ENCODE measurements around the gene IL15. TPM values are rescaled to one million over a fixed set of nuclear protein-coding genes. Genes with fewer than 3 reads are reported as not detected.
"Not testable (repeated sequence)": the region's sequence is repeated elsewhere in the genome, so short reads cannot be mapped to it uniquely, and the experiment has no call there.

The IL15 gene, protein sequence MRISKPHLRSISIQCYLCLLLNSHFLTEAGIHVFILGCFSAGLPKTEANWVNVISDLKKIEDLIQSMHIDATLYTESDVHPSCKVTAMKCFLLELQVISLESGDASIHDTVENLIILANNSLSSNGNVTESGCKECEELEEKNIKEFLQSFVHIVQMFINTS
- 1 to 10 TPM in 2 of 3 donors, under 1 TPM in 1; 0.61 to 8.7 (median 4.3) TPM for polyA plus RNA-seq

GRCh38 chr4:141636082-141636770, at the start of gene IL15:
IL15 (plus strand) TSS chr4:141636583; CDS start chr4:141719465, 82,882 bp downstream.
- H3K27ac ChIP-seq (ENCODE audit: low read depth, low read length): peak within 1 kb of the TSS; percentile 60
- WGBS, 3 donors: 1% methylated on average over 35 to 43 of the region's 43 CpGs

DNA sequence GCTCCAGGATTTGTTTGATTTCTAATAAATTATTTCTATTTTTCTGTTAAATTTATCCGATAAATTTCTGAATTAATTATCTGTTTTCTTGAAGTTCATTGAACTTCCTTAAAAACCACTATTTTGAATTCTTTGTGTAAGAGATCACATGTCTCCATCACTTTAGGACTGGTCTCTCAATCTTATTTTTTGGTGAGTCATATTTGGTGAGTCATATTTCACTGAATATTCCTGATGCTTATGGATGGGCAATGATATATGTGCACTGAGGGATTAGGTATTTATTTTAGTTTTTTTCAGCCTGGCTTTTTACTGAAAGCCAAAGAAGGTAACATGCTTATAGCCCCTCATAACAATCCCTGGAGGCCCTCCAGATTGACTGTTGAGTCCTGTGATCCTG, 48.5 kb upstream of the IL15 start:
- H3K27ac ChIP-seq (ENCODE audit: low read depth, low read length): no peak overlapping the region
- 96 to 98% (median 97%) methylated on average over 1 of the region's 1 CpG for WGBS, 3 donors

DNA sequence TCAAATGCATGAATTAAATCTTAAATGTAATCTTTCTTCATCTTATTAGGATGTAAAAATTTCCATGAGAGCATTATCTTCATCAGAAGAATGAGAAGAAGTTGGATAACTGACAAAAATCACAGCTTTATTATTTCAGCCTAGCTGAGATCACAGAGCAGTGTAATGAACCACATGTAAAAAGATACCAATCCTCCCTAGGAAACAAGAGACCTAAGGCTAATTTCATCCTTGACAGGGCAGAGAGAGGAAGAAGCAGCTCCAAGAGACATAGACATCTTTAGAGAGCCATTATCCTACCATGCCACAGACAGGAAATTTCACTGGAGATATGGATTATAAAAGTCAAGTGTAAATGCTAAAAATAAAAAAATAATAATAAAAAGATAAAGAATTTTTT, 40.9 kb upstream of the IL15 start:
- H3K27ac ChIP-seq (ENCODE audit: low read depth, low read length): no peak overlapping the region

DNA sequence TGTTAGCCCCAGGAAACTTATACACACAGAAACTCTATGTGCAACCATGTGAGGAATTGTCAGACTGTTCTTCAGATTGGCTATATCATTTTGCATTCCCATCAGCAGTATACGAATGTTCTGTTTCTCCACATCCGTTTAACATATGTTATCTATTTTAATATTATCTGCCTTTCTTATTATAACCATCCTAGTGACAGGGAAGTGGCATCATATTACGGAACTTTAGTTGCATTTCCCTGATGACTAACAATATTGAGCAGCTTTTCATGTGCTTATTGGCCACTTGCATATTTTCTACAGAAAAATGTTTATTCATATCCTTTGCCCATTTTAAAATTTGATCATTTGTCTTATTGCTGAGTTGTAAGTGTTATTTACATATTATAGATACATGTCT, 36.5 kb upstream of the IL15 start:
- WGBS, 3 donors: 61 to 85% (median 67%) methylated on average over 3 of the region's 3 CpGs
- H3K27ac ChIP-seq (ENCODE audit: low read depth, low read length): no peak overlapping the region

DNA sequence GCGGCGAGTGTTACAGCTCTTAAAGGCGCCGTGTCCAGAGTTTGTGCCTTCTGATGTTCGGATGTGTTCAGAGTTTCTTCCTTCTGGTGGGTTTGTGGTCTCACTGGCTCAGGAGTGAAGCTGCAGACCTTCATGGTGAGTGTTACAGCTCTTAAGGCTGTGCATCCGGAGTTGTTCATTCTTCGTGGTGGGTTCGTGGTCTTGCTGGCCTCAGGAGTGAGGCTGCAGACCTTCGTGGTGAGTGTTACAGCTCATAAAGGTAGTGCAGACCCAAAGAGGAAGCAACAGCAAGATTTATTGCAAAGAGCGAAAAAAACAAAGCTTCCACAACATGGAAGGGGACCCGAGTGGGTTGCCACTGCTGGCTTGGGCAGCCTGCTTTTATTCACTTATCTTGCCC, 31.7 kb upstream of the IL15 start:
- not testable (repeated sequence) for H3K27ac ChIP-seq (ENCODE audit: low read depth, low read length)
- WGBS, 3 donors: 51 to 83% (median 62%) methylated on average over 11 of the region's 11 CpGs

GRCh38 chr4:141605425-141605856, 30.9 kb upstream of the IL15 start:
- 90 to 94% (median 91%) methylated on average over 18 of the region's 18 CpGs for WGBS, 3 donors
- no peak overlapping the region for H3K27ac ChIP-seq (ENCODE audit: low read depth, low read length)

DNA sequence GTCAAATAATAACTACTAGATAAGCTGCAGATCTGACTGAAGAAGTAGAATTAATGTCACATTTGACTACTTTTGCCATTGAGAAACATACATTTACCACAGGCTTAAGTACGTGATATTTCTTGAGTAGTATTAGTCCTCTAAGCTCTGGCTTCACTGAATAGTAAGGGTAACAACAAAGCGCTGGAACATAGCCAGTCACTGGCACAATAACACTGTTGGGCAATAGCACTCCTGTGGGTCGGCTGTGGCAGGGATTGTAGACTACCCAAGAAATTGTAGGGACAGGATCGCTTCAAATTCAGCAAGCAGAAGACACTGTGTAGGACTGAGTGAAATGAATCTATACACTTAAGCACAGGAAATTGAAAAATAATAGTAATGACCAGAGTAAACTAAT, 27.1 kb upstream of the IL15 start:
- 59 to 72% (median 65%) methylated on average over 4 of the region's 4 CpGs for WGBS, 3 donors
- H3K27ac ChIP-seq (ENCODE audit: low read depth, low read length): no peak overlapping the region

- no peak overlapping the region for H3K27ac ChIP-seq (ENCODE audit: low read depth, low read length)
Measured at GRCh38 chr4:141610365-141610764, 26.0 kb upstream of the IL15 start.

DNA sequence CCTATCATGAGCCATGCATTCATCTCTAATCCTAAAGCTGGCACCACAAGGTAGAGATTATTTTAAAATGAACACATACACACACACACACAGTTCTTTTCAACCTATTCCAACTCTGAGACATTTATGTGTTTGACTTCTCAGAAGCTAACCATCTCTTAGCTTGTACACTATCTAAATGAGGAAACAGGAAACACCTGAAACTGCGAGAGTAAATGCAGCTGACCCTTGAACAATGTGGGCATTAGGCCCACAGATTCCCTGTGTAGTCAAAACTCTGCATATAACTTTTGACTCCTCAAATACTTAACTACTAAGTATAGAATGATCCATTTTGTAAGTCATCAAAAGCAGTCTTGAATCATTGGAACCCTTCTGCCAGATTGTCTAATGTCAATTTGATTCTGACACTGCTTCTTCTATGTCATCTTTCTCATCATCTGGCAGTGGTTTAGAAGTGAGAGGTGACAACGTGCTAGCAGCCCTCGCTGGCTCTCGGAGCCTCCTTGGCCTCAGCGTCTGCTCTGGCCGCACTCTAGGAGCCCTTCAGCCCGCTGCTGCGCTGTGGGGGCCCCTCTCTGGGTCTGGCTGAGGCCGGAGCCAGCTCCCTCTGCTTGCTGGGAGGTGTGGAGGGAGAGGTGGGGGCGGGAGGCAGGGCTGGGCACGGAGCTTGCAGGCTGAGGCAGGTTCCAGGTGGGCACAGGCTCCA, 21.4 kb upstream of the IL15 start:
- H3K27ac ChIP-seq (ENCODE audit: low read depth, low read length): no peak overlapping the region
- WGBS, 3 donors: 65 to 80% (median 75%) methylated on average over 11 of the region's 11 CpGs

- H3K27ac ChIP-seq (ENCODE audit: low read depth, low read length): not testable (repeated sequence)
- 93 to 96% (median 96%) methylated on average over 8 of the region's 8 CpGs for WGBS, 3 donors
Measured at GRCh38 chr4:141615587-141615918, 20.8 kb upstream of the IL15 start.

GRCh38 chr4:141620715-141621114, 15.7 kb upstream of the IL15 start:
- 86 to 95% (median 90%) methylated on average over 1 of the region's 1 CpG for WGBS, 3 donors
- H3K27ac ChIP-seq (ENCODE audit: low read depth, low read length): no peak overlapping the region

- WGBS, 3 donors: 61 to 91% (median 74%) methylated on average over 2 of the region's 2 CpGs
- no peak overlapping the region for H3K27ac ChIP-seq (ENCODE audit: low read depth, low read length)
Measured at GRCh38 chr4:141625023-141625422, 11.4 kb upstream of the IL15 start.

- WGBS, 3 donors: 65 to 95% (median 79%) methylated on average over 1 of the region's 1 CpG
- no peak overlapping the region for H3K27ac ChIP-seq (ENCODE audit: low read depth, low read length)
Measured at GRCh38 chr4:141630854-141631253, 5.5 kb upstream of the IL15 start.

GRCh38 chr4:141635736-141636081, 674 bp upstream of the IL15 start:
- 50 to 79% (median 56%) methylated on average over 5 of the region's 5 CpGs for WGBS, 3 donors

DNA sequence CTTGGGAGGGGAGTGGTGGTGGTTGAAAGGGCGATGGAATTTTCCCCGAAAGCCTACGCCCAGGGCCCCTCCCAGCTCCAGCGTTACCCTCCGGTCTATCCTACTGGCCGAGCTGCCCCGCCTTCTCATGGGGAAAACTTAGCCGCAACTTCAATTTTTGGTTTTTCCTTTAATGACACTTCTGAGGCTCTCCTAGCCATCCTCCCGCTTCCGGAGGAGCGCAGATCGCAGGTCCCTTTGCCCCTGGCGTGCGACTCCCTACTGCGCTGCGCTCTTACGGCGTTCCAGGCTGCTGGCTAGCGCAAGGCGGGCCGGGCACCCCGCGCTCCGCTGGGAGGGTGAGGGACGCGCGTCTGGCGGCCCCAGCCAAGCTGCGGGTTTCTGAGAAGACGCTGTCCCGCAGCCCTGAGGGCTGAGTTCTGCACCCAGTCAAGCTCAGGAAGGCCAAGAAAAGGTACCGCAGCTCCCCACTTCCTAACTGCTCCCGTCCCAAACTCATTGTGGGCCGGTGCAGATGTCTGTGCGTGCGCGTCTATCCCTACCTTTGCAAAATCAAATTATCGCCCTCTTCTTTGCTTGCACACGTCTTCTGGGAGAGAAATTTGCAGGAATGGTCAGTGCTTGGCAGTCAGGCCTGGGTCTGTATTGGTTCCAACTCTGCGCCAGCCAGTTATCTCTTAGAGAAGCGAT, 533 bp downstream of the IL15 start:
- 2 to 3% (median 3%) methylated on average over 41 of the region's 41 CpGs for WGBS, 3 donors
- H3K27ac ChIP-seq (ENCODE audit: low read depth, low read length): peak overlapping the region; percentile 60

More at GRCh38 chr4:141635736-141636081, 674 bp upstream of the IL15 start:
- no peak overlapping the region for H3K27ac ChIP-seq (ENCODE audit: low read depth, low read length)

DNA sequence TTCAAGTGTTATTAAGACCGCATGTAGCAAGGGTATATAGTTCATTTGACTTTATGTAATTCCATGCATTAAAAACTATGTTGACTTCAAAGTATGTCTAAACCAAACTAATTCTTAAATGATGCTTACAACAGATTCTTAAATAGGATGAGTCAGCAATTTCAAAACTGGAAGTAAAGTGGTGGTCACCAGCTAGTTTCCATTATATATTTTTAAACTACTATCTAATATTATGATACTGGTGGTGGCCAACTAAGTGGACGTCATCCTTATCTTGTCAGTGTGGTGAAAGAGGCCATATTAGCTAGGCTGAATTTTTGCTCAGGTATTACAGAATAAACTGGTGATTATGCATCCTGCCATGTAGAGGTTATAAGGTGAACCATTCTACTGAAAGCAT, 1.2 kb downstream of the IL15 start:
- no peak overlapping the region for H3K27ac ChIP-seq (ENCODE audit: low read depth, low read length)
- WGBS, 3 donors: 51 to 71% (median 64%) methylated on average over 2 of the region's 2 CpGs

GRCh38 chr4:141638230-141638629, 1.8 kb downstream of the IL15 start:
- WGBS, 3 donors: 87 to 95% (median 89%) methylated on average over 2 of the region's 2 CpGs
- H3K27ac ChIP-seq (ENCODE audit: low read depth, low read length): no peak overlapping the region

DNA sequence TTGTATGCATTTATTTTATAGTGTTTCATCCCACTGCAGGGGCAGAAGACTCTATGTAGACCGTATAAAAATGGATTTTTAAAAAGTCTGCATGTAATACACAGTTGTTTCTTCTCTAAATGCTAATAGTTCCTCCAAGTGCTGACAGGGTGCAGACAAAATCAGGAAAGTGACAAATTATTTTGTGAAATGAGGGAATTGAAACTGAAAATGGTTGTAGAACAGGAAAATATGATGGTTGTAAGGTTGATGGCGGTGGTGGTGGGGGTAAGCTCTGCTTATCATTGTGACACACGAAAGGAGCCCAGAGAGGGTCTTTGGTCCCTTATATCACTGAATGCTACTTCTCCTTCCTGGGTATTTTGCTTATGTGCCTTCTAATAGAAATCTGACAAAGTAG, 4.3 kb downstream of the IL15 start:
- no peak overlapping the region for H3K27ac ChIP-seq (ENCODE audit: low read depth, low read length)
- WGBS, 3 donors: 61 to 89% (median 69%) methylated on average over 3 of the region's 3 CpGs

DNA sequence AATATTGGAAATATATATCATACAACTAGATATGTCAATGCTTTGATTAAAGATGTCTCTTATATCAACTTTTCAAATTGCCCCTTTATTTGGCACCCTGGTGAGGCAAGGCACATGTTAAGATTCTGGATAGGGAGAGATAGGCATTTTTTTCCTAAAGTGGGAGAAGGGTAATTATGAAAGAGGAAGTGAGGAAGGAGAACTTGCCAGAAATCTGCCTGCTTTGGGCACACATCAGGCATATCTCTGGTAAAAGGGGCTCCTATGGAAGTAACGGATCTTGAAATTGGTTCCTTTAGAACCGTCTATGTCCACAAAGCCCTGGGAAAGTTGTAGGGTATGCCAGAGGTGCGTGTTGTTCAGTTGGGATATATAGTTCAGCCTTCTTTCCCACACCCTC, 5.7 kb downstream of the IL15 start:
- WGBS, 3 donors: 83 to 93% (median 85%) methylated on average over 3 of the region's 3 CpGs
- no peak overlapping the region for H3K27ac ChIP-seq (ENCODE audit: low read depth, low read length)
